Osteoblast (primary cell): ENCODE results near the gene IPO7. TPM values are rescaled to one million over a fixed set of nuclear protein-coding genes. Genes with fewer than 3 reads are reported as not detected.

Experiments
- DNase-seq: peaks from one replicate; pipeline ENCODE4 v3.0.0; 2011; ENCODE audit warnings: low spot score, mixed read lengths; ENCODE audit not compliant: insufficient read length; ENCODE audit errors: missing footprints
- H2AFZ ChIP-seq: 2 replicates; pipeline ENCODE4 v1.6.0; 2011; ENCODE audit warnings: mild to moderate bottlenecking, low read length
- H3K27ac ChIP-seq: 2 replicates; pipeline ENCODE4 v1.5.1; 2011; ENCODE audit warnings: mild to moderate bottlenecking, low read depth, low read length, moderate library complexity
- H3K27me3 ChIP-seq: 2 replicates; pipeline ENCODE4 v1.6.0; 2012; ENCODE audit warnings: mild to moderate bottlenecking, control low read depth, inconsistent platforms, low read length, moderate library complexity; ENCODE audit not compliant: insufficient read depth
- H3K36me3 ChIP-seq: 2 replicates; pipeline ENCODE4 v1.5.1; 2011; ENCODE audit warnings: mild to moderate bottlenecking, low read length, control low read depth, moderate library complexity; ENCODE audit not compliant: insufficient read depth
- H3K4me1 ChIP-seq: 2 replicates; pipeline ENCODE4 v1.5.1; 2011; ENCODE audit warnings: mild to moderate bottlenecking, low read length, control low read depth, moderate library complexity; ENCODE audit not compliant: insufficient read depth
- H3K4me2 ChIP-seq: 2 replicates; pipeline ENCODE4 v1.6.0; 2011; ENCODE audit warnings: mild to moderate bottlenecking, low read length; ENCODE audit not compliant: insufficient read depth
- H3K4me3 ChIP-seq: fragments of 200-600 bp; sonication (generic); 3 replicates; pipeline ENCODE4 v1.5.1; 2012; ENCODE audit warnings: mild to moderate bottlenecking, low read length, inconsistent platforms; ENCODE audit not compliant: insufficient read depth
- H3K79me2 ChIP-seq: 2 replicates; pipeline ENCODE4 v1.6.0; 2012; ENCODE audit warnings: mild to moderate bottlenecking, low read length, control low read depth, inconsistent platforms; ENCODE audit not compliant: insufficient read depth
- H3K9me3 ChIP-seq: 2 replicates; pipeline ENCODE4 v1.5.1; 2011; ENCODE audit warnings: low read depth, low read length, control low read depth
- H4K20me1 ChIP-seq: 2 replicates; pipeline ENCODE4 v1.6.0; 2012; ENCODE audit warnings: mild to moderate bottlenecking, low read length, control low read depth; ENCODE audit not compliant: insufficient read depth
- small RNA-seq: library from RNA; depleted of rRNA; stranded (forward); fragments of <200 nt; gene quantifications from one replicate; pipeline ENCODE3, GENCODE V24; 2012
- total RNA-seq: library from RNA; depleted of rRNA; stranded (reverse); fragments of >200 nt; gene quantifications from 2 replicates; pipeline ENCODE4 v1.2.3, GENCODE V29; 2012
- TF ChIP-seq, protein P1 (sequence below): IDR thresholded peaks from 2 replicates; pipeline ENCODE4 v1.5.1; 2011; ENCODE audit warnings: mild to moderate bottlenecking, low read depth, low read length, moderate library complexity; ENCODE audit errors: extremely low read depth

IPO7 gene
- total RNA-seq, 1 donor: 155 TPM

GRCh38 chr11:9490376-9490775, 105.9 kb downstream of the IPO7 start:
- Histone ChIP-seq H3K27ac (peak overlapping the region; percentile 74), H3K4me2 (no peak overlapping the region)

GRCh38 chr11:9493492-9493891, 109.0 kb downstream of the IPO7 start:
- Histone ChIP-seq H3K36me3 (peaks cover 44% of the 10 kb centered on the region), H3K9me3 (no peaks in the 10 kb centered on the region)
- no peak for DNase-seq

More at GRCh38 chr11:9490376-9490775, 105.9 kb downstream of the IPO7 start:
- Histone ChIP-seq H3K79me2 (no peaks in the 10 kb centered on the region), H3K4me3 (no peak overlapping the region), H3K9me3 (no peaks in the 10 kb centered on the region), H2AFZ (no peak overlapping the region), H3K4me1 (peaks cover 25% of the 10 kb centered on the region), H4K20me1 (no peaks in the 10 kb centered on the region), H3K36me3 (peaks cover 30% of the 10 kb centered on the region), H3K27me3 (no peaks in the 10 kb centered on the region)
- TF ChIP-seq, protein P1, sequence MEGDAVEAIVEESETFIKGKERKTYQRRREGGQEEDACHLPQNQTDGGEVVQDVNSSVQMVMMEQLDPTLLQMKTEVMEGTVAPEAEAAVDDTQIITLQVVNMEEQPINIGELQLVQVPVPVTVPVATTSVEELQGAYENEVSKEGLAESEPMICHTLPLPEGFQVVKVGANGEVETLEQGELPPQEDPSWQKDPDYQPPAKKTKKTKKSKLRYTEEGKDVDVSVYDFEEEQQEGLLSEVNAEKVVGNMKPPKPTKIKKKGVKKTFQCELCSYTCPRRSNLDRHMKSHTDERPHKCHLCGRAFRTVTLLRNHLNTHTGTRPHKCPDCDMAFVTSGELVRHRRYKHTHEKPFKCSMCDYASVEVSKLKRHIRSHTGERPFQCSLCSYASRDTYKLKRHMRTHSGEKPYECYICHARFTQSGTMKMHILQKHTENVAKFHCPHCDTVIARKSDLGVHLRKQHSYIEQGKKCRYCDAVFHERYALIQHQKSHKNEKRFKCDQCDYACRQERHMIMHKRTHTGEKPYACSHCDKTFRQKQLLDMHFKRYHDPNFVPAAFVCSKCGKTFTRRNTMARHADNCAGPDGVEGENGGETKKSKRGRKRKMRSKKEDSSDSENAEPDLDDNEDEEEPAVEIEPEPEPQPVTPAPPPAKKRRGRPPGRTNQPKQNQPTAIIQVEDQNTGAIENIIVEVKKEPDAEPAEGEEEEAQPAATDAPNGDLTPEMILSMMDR: no peak
- DNase-seq: no peak

DNA sequence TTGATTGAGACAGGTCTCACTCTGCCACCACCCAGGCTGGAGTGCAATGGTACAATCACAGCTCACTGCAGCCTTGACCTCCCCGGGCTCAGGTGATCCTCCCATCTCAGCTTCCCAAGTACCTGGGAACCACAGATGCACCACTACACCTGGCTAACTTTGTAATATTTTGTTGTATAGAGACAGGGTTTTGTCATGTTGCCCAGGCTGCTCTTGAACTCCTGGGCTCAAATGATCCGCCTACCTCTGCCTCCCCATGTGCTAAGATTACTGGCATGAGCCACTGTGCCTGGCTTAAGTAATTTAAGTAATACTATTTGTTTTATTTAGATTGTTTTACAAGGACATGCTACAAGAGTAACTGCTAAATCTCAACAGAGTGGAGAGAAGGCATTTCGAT, 109.9 kb downstream of the IPO7 start:
- Histone ChIP-seq H3K79me2 (no peaks in the 10 kb centered on the region), H3K9me3 (no peaks in the 10 kb centered on the region), H3K4me1 (peaks cover 7% of the 10 kb centered on the region), H3K4me2 (no peak overlapping the region), H4K20me1 (no peaks in the 10 kb centered on the region), H3K27ac (no peak overlapping the region), H3K36me3 (peaks cover 51% of the 10 kb centered on the region), H3K27me3 (no peaks in the 10 kb centered on the region), H2AFZ (no peak overlapping the region), H3K4me3 (no peak overlapping the region)
- TF ChIP-seq, protein P1: no peak
- DNase-seq: no peak

More at GRCh38 chr11:9493492-9493891, 109.0 kb downstream of the IPO7 start:
- no peak overlapping the region for H3K27ac ChIP-seq
- no peak overlapping the region for H3K4me3 ChIP-seq
- H3K4me1 ChIP-seq: peaks cover 15% of the 10 kb centered on the region
- H3K79me2 ChIP-seq: no peaks in the 10 kb centered on the region
- no peak overlapping the region for H3K4me2 ChIP-seq
- H2AFZ ChIP-seq: no peak overlapping the region
- no peaks in the 10 kb centered on the region for H4K20me1 ChIP-seq
- TF ChIP-seq, protein P1: no peak
- H3K27me3 ChIP-seq: no peaks in the 10 kb centered on the region

DNA sequence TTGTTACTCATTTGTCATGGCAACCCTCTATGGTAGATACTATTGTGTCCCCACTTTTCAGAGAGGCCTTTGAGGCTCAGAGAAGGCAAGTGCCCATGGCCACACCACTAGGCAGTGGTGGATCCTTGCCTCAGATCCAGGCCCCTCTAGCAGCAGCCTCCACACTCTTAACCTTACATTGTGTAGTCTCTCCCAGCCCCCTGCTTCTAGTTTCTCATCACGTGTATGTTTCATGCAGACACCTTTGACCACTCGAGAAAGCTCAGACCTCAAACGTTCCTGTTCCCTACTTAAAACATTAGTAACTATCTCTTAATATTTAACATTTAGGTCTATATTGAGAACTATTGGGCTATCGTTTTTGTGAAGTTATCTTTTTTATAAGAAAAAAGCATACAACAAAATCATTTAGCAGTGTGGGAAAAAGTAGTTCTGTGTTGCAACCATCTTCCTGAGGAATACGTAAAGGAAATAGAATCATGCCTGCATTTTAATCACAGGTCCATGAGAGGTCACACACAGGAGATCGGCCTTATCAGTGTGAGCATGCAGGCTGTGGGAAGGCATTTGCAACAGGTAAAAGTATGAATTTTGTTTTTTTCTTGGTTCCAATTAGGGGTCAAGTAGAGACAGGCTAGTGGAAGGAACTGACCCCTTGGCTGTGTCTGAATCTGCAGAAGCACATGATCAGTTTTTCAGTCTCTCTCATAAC, 111.5 kb downstream of the IPO7 start:
- H3K27ac ChIP-seq: no peak overlapping the region
- no peak for DNase-seq
- H2AFZ ChIP-seq: no peak overlapping the region
- no peaks in the 10 kb centered on the region for H3K4me1 ChIP-seq
- TF ChIP-seq, protein P1: no peak
- H3K9me3 ChIP-seq: no peaks in the 10 kb centered on the region
- no peaks in the 10 kb centered on the region for H3K79me2 ChIP-seq
- no peaks in the 10 kb centered on the region for H3K27me3 ChIP-seq
- H4K20me1 ChIP-seq: no peaks in the 10 kb centered on the region
- no peak overlapping the region for H3K4me2 ChIP-seq
- no peak overlapping the region for H3K4me3 ChIP-seq
- H3K36me3 ChIP-seq: peaks cover 58% of the 10 kb centered on the region

Small RNA genes lying within 50 kb of the gene (small RNA-seq; reads per million reads assigned to genes)
- 717 reads per million, percentile 99 among the genes with 10 or more reads in this experiment for gene SNORA23

Other genes starting within 250 kb of the IPO7 start
- 176 and 183 TPM in 2 replicates for gene DENND5A, start 119.3 kb upstream of the IPO7 start, total RNA-seq
- 56.0 and 56.1 TPM in 2 replicates for gene TMEM41B, start 70.1 kb upstream of the IPO7 start, total RNA-seq
- 23.3 and 26.4 TPM in 2 replicates for gene ZNF143, start 76.4 kb downstream of the IPO7 start, total RNA-seq
- 28.3 and 32.2 TPM in 2 replicates for gene WEE1, start 189.0 kb downstream of the IPO7 start, total RNA-seq